H9 (cell line): Measurements from ENCODE around the gene NMUR1. TPM values are rescaled to one million over a fixed set of nuclear protein-coding genes. Genes with fewer than 3 reads are reported as not detected.

Experiments used
- DNase-seq: peaks from one replicate; pipeline ENCODE4 v3.0.0-alpha.2; 2017
- H2AFZ ChIP-seq: one replicate; pipeline ENCODE4 v1.6.1; 2013; ENCODE audit warnings: mild to moderate bottlenecking, low read length, control low read depth, moderate library complexity
- H2AK5ac ChIP-seq: 2 replicates; pipeline ENCODE4 v1.6.1; 2013; ENCODE audit warnings: low read length, control low read depth, mixed read lengths; ENCODE audit not compliant: insufficient read length
- H2BK120ac ChIP-seq: one replicate; pipeline ENCODE4 v1.6.1; 2013; ENCODE audit warnings: low read depth, mild to moderate bottlenecking, low read length, control low read depth, inconsistent platforms; ENCODE audit not compliant: poor library complexity, severe bottlenecking
- H2BK12ac ChIP-seq: 2 replicates; pipeline ENCODE4 v1.6.1; 2013; ENCODE audit warnings: low read length, control low read depth, mixed read lengths, low read depth; ENCODE audit not compliant: insufficient read length
- H2BK15ac ChIP-seq: 2 replicates; pipeline ENCODE4 v1.6.1; 2013; ENCODE audit warnings: low read depth, low read length, control low read depth
- H2BK20ac ChIP-seq: one replicate; pipeline ENCODE4 v1.6.1; 2013; ENCODE audit warnings: low read depth, mild to moderate bottlenecking, low read length, control low read depth, inconsistent platforms; ENCODE audit not compliant: poor library complexity, severe bottlenecking
- H2BK5ac ChIP-seq: 2 replicates; pipeline ENCODE4 v1.6.1; 2013; ENCODE audit warnings: low read length, control low read depth, mixed read lengths; ENCODE audit not compliant: insufficient read length
- H3K14ac ChIP-seq: 2 replicates; pipeline ENCODE4 v1.6.1; 2013; ENCODE audit warnings: low read length, control low read depth; ENCODE audit not compliant: insufficient read depth
- H3K18ac ChIP-seq: 2 replicates; pipeline ENCODE4 v1.6.1; 2013; ENCODE audit warnings: low read depth, mild to moderate bottlenecking, mixed read lengths, low read length, control low read depth; ENCODE audit not compliant: insufficient read length
- H3K23ac ChIP-seq: 2 replicates; pipeline ENCODE4 v1.6.1; 2013; ENCODE audit warnings: low read length, control low read depth, mixed read lengths, low read depth; ENCODE audit not compliant: insufficient read length
- H3K23me2 ChIP-seq: 2 replicates; pipeline ENCODE4 v1.6.1; 2013; ENCODE audit warnings: low read depth, mild to moderate bottlenecking, mixed read lengths, low read length, control low read depth; ENCODE audit not compliant: insufficient read length, poor library complexity, severe bottlenecking
- H3K27ac ChIP-seq: 2 replicates; pipeline ENCODE4 v1.5.1; 2013; ENCODE audit warnings: low read length, control low read depth, mixed read lengths, low read depth; ENCODE audit not compliant: insufficient read length
- H3K27me3 ChIP-seq: 2 replicates; pipeline ENCODE4 v1.6.1; 2013; ENCODE audit warnings: low read length, control low read depth, inconsistent platforms; ENCODE audit not compliant: insufficient read depth
- H3K4ac ChIP-seq: 2 replicates; pipeline ENCODE4 v1.6.1; 2013; ENCODE audit warnings: low read depth, mild to moderate bottlenecking, control low read depth, inconsistent platforms, low read length, moderate library complexity
- H3K4me1 ChIP-seq: 2 replicates; pipeline ENCODE4 v1.6.1; 2013; ENCODE audit warnings: low read length, control low read depth, inconsistent platforms; ENCODE audit not compliant: insufficient read depth
- H3K4me2 ChIP-seq: 2 replicates; pipeline ENCODE4 v1.6.1; 2013; ENCODE audit warnings: low read length, control low read depth, mixed read lengths; ENCODE audit not compliant: insufficient read length, insufficient read depth
- H3K56ac ChIP-seq: 2 replicates; pipeline ENCODE4 v1.6.1; 2013; ENCODE audit warnings: low read depth, mild to moderate bottlenecking, mixed read lengths, low read length, control low read depth; ENCODE audit not compliant: insufficient read length
- H3K79me1 ChIP-seq: 2 replicates; pipeline ENCODE4 v1.6.1; 2013; ENCODE audit warnings: low read depth, mild to moderate bottlenecking, moderate library complexity, low read length, control low read depth, inconsistent platforms; ENCODE audit not compliant: insufficient read depth, poor library complexity, severe bottlenecking
- H3K79me2 ChIP-seq: 2 replicates; pipeline ENCODE4 v1.6.1; 2013; ENCODE audit warnings: low read length, control low read depth, inconsistent platforms; ENCODE audit not compliant: insufficient read depth
- H3K9ac ChIP-seq: 2 replicates; pipeline ENCODE4 v1.6.1; 2013; ENCODE audit warnings: low read length, control low read depth, mixed read lengths; ENCODE audit not compliant: insufficient read length; ENCODE audit errors: extremely low read depth
- H3K9me3 ChIP-seq: one replicate; pipeline ENCODE4 v1.6.1; 2013; ENCODE audit warnings: low read depth, low read length, inconsistent platforms; ENCODE audit not compliant: control insufficient read depth
- H3T11ph ChIP-seq: one replicate; pipeline ENCODE4 v1.6.1; 2013; ENCODE audit warnings: mild to moderate bottlenecking, low read length, control low read depth, inconsistent platforms
- H4K20me1 ChIP-seq: one replicate; pipeline ENCODE4 v1.6.1; 2013; ENCODE audit not compliant: control insufficient read depth, insufficient read length, insufficient read depth
- H4K5ac ChIP-seq: 2 replicates; pipeline ENCODE4 v1.6.1; 2013; ENCODE audit warnings: low read depth, mild to moderate bottlenecking, mixed read lengths, low read length, control low read depth; ENCODE audit not compliant: insufficient read length
- H4K8ac ChIP-seq: replicated peaks from 2 replicates; pipeline ENCODE4 v1.6.1; 2013; ENCODE audit warnings: low read length, control low read depth, mixed read lengths, low read depth; ENCODE audit not compliant: insufficient read length
- H4K91ac ChIP-seq: 2 replicates; pipeline ENCODE4 v1.6.1; 2013; ENCODE audit warnings: low read depth, mild to moderate bottlenecking, moderate library complexity, mixed read lengths, low read length, control low read depth; ENCODE audit not compliant: insufficient read length
- H3K27ac Mint-ChIP-seq, 3 experiments: 2 replicates in 2 of 3; 3 replicates in 1 of 3; pipeline ENCODE4 v1.8.0; 2020 to 2021; ENCODE audit warnings: mixed read lengths in 3 of 3, mild to moderate bottlenecking in 1 of 3, moderate library complexity in 1 of 3
- H3K27me3 Mint-ChIP-seq: 2 replicates; pipeline ENCODE4 v1.8.0; 2021; ENCODE audit warnings: low read depth, mild to moderate bottlenecking, moderate library complexity, mixed read lengths
- H3K36me3 Mint-ChIP-seq, 3 experiments: 2 replicates in 2 of 3; 3 replicates in 1 of 3; pipeline ENCODE4 v1.8.0; 2020 to 2021; ENCODE audit warnings: low read depth in 3 of 3, mixed read lengths in 3 of 3; ENCODE audit not compliant: insufficient read depth in 1 of 3
- H3K4me1 Mint-ChIP-seq, 2 experiments: 2 replicates each; pipeline ENCODE4 v1.8.0; 2020; ENCODE audit warnings: mixed read lengths in 2 of 2
- H3K4me3 Mint-ChIP-seq, 2 experiments: 2 replicates in 1 of 2; 3 replicates in 1 of 2; pipeline ENCODE4 v1.8.0; 2020 to 2021; ENCODE audit warnings: mild to moderate bottlenecking in 2 of 2, mixed read lengths in 2 of 2, moderate library complexity in 1 of 2
- H3K9me3 Mint-ChIP-seq, 2 experiments: 2 replicates in 1 of 2; 3 replicates in 1 of 2; pipeline ENCODE4 v1.8.0; 2020; ENCODE audit warnings: mild to moderate bottlenecking in 2 of 2, mixed read lengths in 2 of 2, moderate library complexity in 1 of 2
- WGBS: extraction: QIAGEN DNeasy Blood & Tissue Kit; methylation state at CpG from one replicate; pipeline ENCODE4 v1.1.7; 2013; ENCODE audit warnings: missing lambda C conversion rate, low lambda C conversion rate, mixed read lengths; ENCODE audit not compliant: insufficient read length; ENCODE audit errors: extremely low coverage; 5-methylcytosine and 5-hydroxymethylcytosine counted together
- total RNA-seq: library from RNA; stranded (reverse); gene quantifications from 2 replicates; pipeline ENCODE4 v1.2.1, GENCODE V29; 2021
- TF ChIP-seq, protein P1 (sequence below): fragments of 200-600 bp; sonication (generic); conservative IDR thresholded peaks from 3 replicates; pipeline ENCODE4 v1.8.0; 2021; ENCODE audit warnings: antibody characterized with exemption, mild to moderate bottlenecking

Gene NMUR1
- total RNA-seq, 1 experiment from 2014 or later, result 0.20 TPM

DNA sequence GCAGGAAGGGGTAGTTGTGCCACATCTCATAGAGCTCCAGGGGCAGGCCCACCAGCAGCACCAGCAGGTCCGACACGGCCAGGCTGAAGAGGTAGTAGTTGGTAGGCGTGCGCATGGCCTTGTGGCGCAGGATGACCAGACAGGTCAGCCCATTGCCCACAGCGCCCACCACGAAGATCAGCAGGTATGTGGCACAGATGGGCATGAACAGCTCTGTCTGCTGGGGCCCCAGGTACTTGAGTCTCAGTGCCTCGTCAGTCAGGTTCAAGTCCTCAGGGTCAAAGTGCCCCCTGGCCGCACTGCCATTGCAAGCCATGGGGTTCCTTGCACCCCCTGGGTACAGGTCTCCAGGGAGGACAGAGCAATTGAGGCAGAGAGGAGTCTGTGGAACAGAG is 1.6 kb downstream of the NMUR1 start:
- no peaks in the 10 kb centered on the region; a peak in 1 of 7 replicates for H3K36me3 Mint-ChIP-seq
- peaks cover 4% of the 10 kb centered on the region; the same call in 1 of the 2 replicates for H3K4me1 ChIP-seq

More for the DNA sequence above, 1.6 kb downstream of the NMUR1 start:
- Histone ChIP-seq H3K9ac (no peak overlapping the region), H2BK12ac (no peak overlapping the region), H4K91ac (no peak overlapping the region), H3K23ac (no peak overlapping the region), H3K79me1 (no peaks in the 10 kb centered on the region), H4K20me1 (no peaks in the 10 kb centered on the region), H3K4ac (no peak overlapping the region), H2AK5ac (no peak overlapping the region), H3K9me3 (no peaks in the 10 kb centered on the region), H2BK120ac (no peak overlapping the region), H2BK20ac (no peak overlapping the region), H3K18ac (no peak overlapping the region), H3K56ac (no peak overlapping the region), H2BK15ac (no peak overlapping the region), H2BK5ac (no peak overlapping the region), H3K23me2 (no peaks in the 10 kb centered on the region), H3K4me2 (no peak overlapping the region), H2AFZ (no peak overlapping the region), H3K27me3 (peaks cover 4% of the 10 kb centered on the region; the same call in 1 of the 2 replicates), H4K8ac (no peak overlapping the region), H4K5ac (no peak overlapping the region), H3K27ac (no peak overlapping the region), H3T11ph (no peak overlapping the region), H3K14ac (no peak overlapping the region), H3K79me2 (no peaks in the 10 kb centered on the region)
- Mint-ChIP-seq H3K27ac (no peak overlapping the region), H3K4me1 (peaks cover 6 to 28% of the 10 kb centered on the region in 2 experiments), H3K9me3 (no peaks in the 10 kb centered on the region), H3K27me3 (peaks cover 28% of the 10 kb centered on the region), H3K4me3 (no peak overlapping the region)
- no peak for DNase-seq
- no CpG with 5 or more reads among the region's 9 CpGs for WGBS
- TF ChIP-seq, protein P1, sequence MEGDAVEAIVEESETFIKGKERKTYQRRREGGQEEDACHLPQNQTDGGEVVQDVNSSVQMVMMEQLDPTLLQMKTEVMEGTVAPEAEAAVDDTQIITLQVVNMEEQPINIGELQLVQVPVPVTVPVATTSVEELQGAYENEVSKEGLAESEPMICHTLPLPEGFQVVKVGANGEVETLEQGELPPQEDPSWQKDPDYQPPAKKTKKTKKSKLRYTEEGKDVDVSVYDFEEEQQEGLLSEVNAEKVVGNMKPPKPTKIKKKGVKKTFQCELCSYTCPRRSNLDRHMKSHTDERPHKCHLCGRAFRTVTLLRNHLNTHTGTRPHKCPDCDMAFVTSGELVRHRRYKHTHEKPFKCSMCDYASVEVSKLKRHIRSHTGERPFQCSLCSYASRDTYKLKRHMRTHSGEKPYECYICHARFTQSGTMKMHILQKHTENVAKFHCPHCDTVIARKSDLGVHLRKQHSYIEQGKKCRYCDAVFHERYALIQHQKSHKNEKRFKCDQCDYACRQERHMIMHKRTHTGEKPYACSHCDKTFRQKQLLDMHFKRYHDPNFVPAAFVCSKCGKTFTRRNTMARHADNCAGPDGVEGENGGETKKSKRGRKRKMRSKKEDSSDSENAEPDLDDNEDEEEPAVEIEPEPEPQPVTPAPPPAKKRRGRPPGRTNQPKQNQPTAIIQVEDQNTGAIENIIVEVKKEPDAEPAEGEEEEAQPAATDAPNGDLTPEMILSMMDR, result no peak
